HepG2 (cell line): ENCODE results near the gene NINL. TPM values are rescaled to one million over a fixed set of nuclear protein-coding genes. Genes with fewer than 3 reads are reported as not detected.

ENCODE experiments used
- CC2D1A ChIP-seq: sonication (generic); formaldehyde crosslinking; IDR thresholded peaks from 2 replicates; pipeline ENCODE4 v1.8.1; 2023; ENCODE audit warnings: mild to moderate bottlenecking, missing genetic modification reagents
- PITX1 ChIP-seq: sonication (generic); formaldehyde crosslinking; IDR thresholded peaks from 2 replicates; pipeline ENCODE4 v1.5.1; 2020; ENCODE audit warnings: mild to moderate bottlenecking, missing genetic modification reagents
- SP1 ChIP-seq, 2 experiments: fragments of 450-650 bp in 1 of 2; sonication (generic) in 1 of 2; formaldehyde crosslinking in 1 of 2; IDR thresholded peaks; 2 replicates each; pipeline versions ENCODE4 v1.4.0 to v1.6.1; 2016 to 2020; ENCODE audit warnings: missing genetic modification reagents in 1 of 2
- STAT5B ChIP-seq: sonication (generic); formaldehyde crosslinking; IDR thresholded peaks from 2 replicates; pipeline ENCODE4 v1.4.0; 2020; ENCODE audit warnings: missing genetic modification reagents
- ZBTB1 ChIP-seq: sonication (generic); formaldehyde crosslinking; IDR thresholded peaks from 2 replicates; pipeline ENCODE4 v1.4.0; 2020; ENCODE audit warnings: missing genetic modification reagents, borderline replicate concordance
- ZC3H4 ChIP-seq: sonication (generic); formaldehyde crosslinking; IDR thresholded peaks from 2 replicates; pipeline ENCODE4 v1.4.0; 2020; ENCODE audit warnings: missing genetic modification reagents, borderline replicate concordance
- ZKSCAN8 ChIP-seq: IDR thresholded peaks from 2 replicates; pipeline ENCODE4 v1.6.1; 2016; ENCODE audit warnings: borderline replicate concordance, missing genetic modification reagents, missing compliant biosample characterization
- ZMYM4 ChIP-seq: sonication (generic); formaldehyde crosslinking; IDR thresholded peaks from 2 replicates; pipeline ENCODE4 v1.8.1; 2023; ENCODE audit warnings: mild to moderate bottlenecking, missing genetic modification reagents
- ZNF282 ChIP-seq: fragments of 450-650 bp; IDR thresholded peaks from 2 replicates; pipeline ENCODE4 v1.6.1; 2018; ENCODE audit not compliant: partially characterized antibody
- ZNF292 ChIP-seq: sonication (generic); formaldehyde crosslinking; IDR thresholded peaks from 2 replicates; pipeline ENCODE4 v1.8.1; 2022; ENCODE audit warnings: mild to moderate bottlenecking, low read depth, missing genetic modification reagents, borderline replicate concordance
- ZNF34 ChIP-seq: sonication (generic); formaldehyde crosslinking; IDR thresholded peaks from 2 replicates; pipeline ENCODE4 v1.4.0; 2020; ENCODE audit warnings: mild to moderate bottlenecking, missing genetic modification reagents, borderline replicate concordance
- ZNF44 ChIP-seq: sonication (generic); formaldehyde crosslinking; IDR thresholded peaks from 2 replicates; pipeline ENCODE4 v1.5.1; 2020; ENCODE audit warnings: mild to moderate bottlenecking, missing genetic modification reagents
- ZNF451 ChIP-seq: sonication (generic); formaldehyde crosslinking; IDR thresholded peaks from 2 replicates; pipeline ENCODE4 v1.5.0; 2020; ENCODE audit warnings: mild to moderate bottlenecking, missing genetic modification reagents
- ZNF562 ChIP-seq: sonication (generic); formaldehyde crosslinking; IDR thresholded peaks from 2 replicates; pipeline ENCODE4 v1.8.0; 2022; ENCODE audit warnings: missing genetic modification reagents, borderline replicate concordance
- ZNF790 ChIP-seq: sonication (generic); formaldehyde crosslinking; IDR thresholded peaks from 2 replicates; pipeline ENCODE4 v1.8.0; 2022; ENCODE audit warnings: missing genetic modification reagents, mild to moderate bottlenecking, borderline replicate concordance
- polyA plus RNA-seq, 8 experiments: library from polyadenylated mRNA; depleted of rRNA in 3 of 8; stranded (reverse) in 7 of 8; unstranded in 1 of 8; fragments of >200 nt; fragmentation: Illumina TruSeq in 4 of 8; extraction: Trizol in 4 of 8; gene quantifications; 2 replicates each; pipeline versions ENCODE4 v1.2.1 to v1.2.3, GENCODE V29; 2011 to 2016; ENCODE audit warnings: low read depth in 4 of 8, missing spikeins in 1 of 8, mixed read lengths in 1 of 8; ENCODE audit not compliant: insufficient read depth in 1 of 8
- total RNA-seq, 5 experiments: library from RNA; depleted of rRNA; stranded (reverse); fragments of >200 nt; fragmentation: Illumina TruSeq; extraction: Trizol; gene quantifications; 2 replicates each; pipeline ENCODE4 v1.2.3, GENCODE V29; 2016; ENCODE audit warnings: low read depth in 1 of 5
- TF ChIP-seq, protein P1 (sequence below): sonication (generic); formaldehyde crosslinking; IDR thresholded peaks from 2 replicates; pipeline ENCODE4 v1.4.0; 2020; ENCODE audit warnings: missing genetic modification reagents, borderline replicate concordance
- TF ChIP-seq, protein P2 (sequence below): sonication (generic); formaldehyde crosslinking; IDR thresholded peaks from 2 replicates; pipeline ENCODE4 v1.4.0; 2020; ENCODE audit warnings: missing genetic modification reagents, borderline replicate concordance
- TF ChIP-seq, protein P3 (sequence below): sonication (generic); formaldehyde crosslinking; IDR thresholded peaks from 2 replicates; pipeline ENCODE4 v1.5.0; 2020; ENCODE audit warnings: mild to moderate bottlenecking, missing genetic modification reagents, moderate library complexity
- TF ChIP-seq, protein P4 (sequence below): sonication (generic); formaldehyde crosslinking; IDR thresholded peaks from 2 replicates; pipeline ENCODE4 v1.4.0; 2020; ENCODE audit warnings: mild to moderate bottlenecking, missing genetic modification reagents, borderline replicate concordance

The NINL gene
- total and polyA plus RNA-seq, 2 of the 13 experiments (the other 11 are each of a cell fraction or from before 2014, with no cell fraction given): 32.3 to 34.3 TPM

DNA sequence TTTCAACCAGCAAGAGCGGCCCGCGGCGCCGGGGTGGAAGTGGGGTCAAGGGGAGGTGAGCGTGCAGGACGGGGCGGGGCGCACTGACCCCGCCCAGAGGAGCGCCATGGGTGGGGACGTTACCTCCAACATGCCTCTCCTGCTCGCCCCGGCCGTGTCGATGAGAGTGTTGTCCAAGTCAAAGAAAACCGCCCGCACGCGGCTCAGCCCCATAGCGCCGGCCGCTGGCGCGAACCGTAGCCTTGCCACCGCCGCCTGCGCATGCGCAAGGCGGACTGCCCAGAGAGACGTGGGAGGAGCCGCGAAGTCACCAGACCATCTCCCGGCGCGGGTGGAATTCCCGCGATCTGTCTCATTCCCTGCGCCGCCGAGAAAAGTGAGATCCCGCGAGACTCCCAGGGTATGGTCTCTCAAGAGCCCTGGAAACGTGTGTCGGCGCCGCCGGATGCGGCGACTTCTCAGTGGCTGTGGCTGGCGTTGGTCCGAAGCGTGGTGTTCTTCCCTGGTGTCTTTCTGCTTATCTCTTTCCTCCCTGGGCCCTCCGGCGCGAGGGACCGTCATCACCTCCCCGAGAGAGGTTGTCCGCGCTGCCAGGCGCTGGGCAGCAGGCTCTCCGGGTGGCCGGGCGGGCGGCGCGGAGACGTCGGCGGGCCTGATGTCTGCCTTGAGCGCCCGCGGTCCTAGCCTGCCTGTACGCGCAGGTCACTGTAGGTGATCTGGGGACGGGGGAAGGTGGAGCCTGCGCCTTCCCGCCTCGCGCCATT, 38.6 kb upstream of the NINL start, which contains the start of gene NANP (continued):
- TF ChIP-seq, protein P1, sequence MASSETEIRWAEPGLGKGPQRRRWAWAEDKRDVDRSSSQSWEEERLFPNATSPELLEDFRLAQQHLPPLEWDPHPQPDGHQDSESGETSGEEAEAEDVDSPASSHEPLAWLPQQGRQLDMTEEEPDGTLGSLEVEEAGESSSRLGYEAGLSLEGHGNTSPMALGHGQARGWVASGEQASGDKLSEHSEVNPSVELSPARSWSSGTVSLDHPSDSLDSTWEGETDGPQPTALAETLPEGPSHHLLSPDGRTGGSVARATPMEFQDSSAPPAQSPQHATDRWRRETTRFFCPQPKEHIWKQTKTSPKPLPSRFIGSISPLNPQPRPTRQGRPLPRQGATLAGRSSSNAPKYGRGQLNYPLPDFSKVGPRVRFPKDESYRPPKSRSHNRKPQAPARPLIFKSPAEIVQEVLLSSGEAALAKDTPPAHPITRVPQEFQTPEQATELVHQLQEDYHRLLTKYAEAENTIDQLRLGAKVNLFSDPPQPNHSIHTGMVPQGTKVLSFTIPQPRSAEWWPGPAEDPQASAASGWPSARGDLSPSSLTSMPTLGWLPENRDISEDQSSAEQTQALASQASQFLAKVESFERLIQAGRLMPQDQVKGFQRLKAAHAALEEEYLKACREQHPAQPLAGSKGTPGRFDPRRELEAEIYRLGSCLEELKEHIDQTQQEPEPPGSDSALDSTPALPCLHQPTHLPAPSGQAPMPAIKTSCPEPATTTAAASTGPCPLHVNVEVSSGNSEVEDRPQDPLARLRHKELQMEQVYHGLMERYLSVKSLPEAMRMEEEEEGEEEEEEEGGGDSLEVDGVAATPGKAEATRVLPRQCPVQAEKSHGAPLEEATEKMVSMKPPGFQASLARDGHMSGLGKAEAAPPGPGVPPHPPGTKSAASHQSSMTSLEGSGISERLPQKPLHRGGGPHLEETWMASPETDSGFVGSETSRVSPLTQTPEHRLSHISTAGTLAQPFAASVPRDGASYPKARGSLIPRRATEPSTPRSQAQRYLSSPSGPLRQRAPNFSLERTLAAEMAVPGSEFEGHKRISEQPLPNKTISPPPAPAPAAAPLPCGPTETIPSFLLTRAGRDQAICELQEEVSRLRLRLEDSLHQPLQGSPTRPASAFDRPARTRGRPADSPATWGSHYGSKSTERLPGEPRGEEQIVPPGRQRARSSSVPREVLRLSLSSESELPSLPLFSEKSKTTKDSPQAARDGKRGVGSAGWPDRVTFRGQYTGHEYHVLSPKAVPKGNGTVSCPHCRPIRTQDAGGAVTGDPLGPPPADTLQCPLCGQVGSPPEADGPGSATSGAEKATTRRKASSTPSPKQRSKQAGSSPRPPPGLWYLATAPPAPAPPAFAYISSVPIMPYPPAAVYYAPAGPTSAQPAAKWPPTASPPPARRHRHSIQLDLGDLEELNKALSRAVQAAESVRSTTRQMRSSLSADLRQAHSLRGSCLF (CRISPR knock-in tag): peak; percentile 92
- TF ChIP-seq CC2D1A (CRISPR knock-in tag) (peak; percentile 99), STAT5B (CRISPR knock-in tag) (peak; percentile 80), SP1 (IDR thresholded peaks at IDR 0.05) (0 out of 2 replicates have a peak, but pooled peaks have one; percentile 58), SP1 (CRISPR knock-in tag; IDR thresholded peaks at IDR 0.05) (peak; percentile 45), ZNF44 (CRISPR knock-in tag) (peak; percentile 98), ZBTB1 (CRISPR knock-in tag) (peak; percentile 77; the same call in 1 of the 2 replicates), PITX1 (CRISPR knock-in tag) (peak; percentile 81), ZMYM4 (CRISPR knock-in tag) (peak; percentile 94), ZNF790 (CRISPR knock-in tag) (peak; percentile 99), ZNF34 (CRISPR knock-in tag) (no peak), ZNF562 (no peak; the same call in 1 of the 2 replicates), ZKSCAN8 (CRISPR knock-in tag) (peak; percentile 94), ZNF451 (peak; percentile 95), ZNF292 (CRISPR knock-in tag) (peak; percentile 49), ZNF282 (no peak), ZC3H4 (no peak; the same call in none of the 2 replicates)
- TF ChIP-seq, protein P2, sequence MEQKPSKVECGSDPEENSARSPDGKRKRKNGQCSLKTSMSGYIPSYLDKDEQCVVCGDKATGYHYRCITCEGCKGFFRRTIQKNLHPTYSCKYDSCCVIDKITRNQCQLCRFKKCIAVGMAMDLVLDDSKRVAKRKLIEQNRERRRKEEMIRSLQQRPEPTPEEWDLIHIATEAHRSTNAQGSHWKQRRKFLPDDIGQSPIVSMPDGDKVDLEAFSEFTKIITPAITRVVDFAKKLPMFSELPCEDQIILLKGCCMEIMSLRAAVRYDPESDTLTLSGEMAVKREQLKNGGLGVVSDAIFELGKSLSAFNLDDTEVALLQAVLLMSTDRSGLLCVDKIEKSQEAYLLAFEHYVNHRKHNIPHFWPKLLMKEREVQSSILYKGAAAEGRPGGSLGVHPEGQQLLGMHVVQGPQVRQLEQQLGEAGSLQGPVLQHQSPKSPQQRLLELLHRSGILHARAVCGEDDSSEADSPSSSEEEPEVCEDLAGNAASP (CRISPR knock-in tag): peak; percentile 91
- TF ChIP-seq, protein P3, sequence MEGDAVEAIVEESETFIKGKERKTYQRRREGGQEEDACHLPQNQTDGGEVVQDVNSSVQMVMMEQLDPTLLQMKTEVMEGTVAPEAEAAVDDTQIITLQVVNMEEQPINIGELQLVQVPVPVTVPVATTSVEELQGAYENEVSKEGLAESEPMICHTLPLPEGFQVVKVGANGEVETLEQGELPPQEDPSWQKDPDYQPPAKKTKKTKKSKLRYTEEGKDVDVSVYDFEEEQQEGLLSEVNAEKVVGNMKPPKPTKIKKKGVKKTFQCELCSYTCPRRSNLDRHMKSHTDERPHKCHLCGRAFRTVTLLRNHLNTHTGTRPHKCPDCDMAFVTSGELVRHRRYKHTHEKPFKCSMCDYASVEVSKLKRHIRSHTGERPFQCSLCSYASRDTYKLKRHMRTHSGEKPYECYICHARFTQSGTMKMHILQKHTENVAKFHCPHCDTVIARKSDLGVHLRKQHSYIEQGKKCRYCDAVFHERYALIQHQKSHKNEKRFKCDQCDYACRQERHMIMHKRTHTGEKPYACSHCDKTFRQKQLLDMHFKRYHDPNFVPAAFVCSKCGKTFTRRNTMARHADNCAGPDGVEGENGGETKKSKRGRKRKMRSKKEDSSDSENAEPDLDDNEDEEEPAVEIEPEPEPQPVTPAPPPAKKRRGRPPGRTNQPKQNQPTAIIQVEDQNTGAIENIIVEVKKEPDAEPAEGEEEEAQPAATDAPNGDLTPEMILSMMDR (CRISPR knock-in tag): peak; percentile 65
- TF ChIP-seq, protein P4, sequence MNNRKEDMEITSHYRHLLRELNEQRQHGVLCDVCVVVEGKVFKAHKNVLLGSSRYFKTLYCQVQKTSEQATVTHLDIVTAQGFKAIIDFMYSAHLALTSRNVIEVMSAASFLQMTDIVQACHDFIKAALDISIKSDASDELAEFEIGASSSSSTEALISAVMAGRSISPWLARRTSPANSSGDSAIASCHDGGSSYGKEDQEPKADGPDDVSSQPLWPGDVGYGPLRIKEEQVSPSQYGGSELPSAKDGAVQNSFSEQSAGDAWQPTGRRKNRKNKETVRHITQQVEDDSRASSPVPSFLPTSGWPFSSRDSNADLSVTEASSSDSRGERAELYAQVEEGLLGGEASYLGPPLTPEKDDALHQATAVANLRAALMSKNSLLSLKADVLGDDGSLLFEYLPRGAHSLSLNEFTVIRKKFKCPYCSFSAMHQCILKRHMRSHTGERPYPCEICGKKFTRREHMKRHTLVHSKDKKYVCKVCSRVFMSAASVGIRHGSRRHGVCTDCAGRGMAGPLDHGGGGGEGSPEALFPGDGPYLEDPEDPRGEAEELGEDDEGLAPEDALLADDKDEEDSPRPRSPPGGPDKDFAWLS (CRISPR knock-in tag): no peak
